H1 (cell line): ENCODE data around the gene VEZT. TPM values are rescaled to one million over a fixed set of nuclear protein-coding genes. Genes with fewer than 3 reads are reported as not detected.

Experiments
- CTCF ChIA-PET: fragments of 300-600 bp; sonication (Branson Sonifier 250); formaldehyde crosslinking; loops from one replicate; lab custom pipeline; 2021; ENCODE audit not compliant: partially characterized antibody; lab: Charles Lee
- POLR2A ChIA-PET: fragments of 300-600 bp; sonication (Branson Sonifier 250); formaldehyde crosslinking; loops from one replicate; lab custom pipeline; 2021; ENCODE audit warnings: inconsistent platforms; ENCODE audit not compliant: partially characterized antibody; lab: Charles Lee
- DNase-seq, 2 experiments: peaks; one replicate each; pipeline versions ENCODE4 v3.0.0 to v3.0.0-alpha.2; 2010 to 2022; ENCODE audit warnings: low spot score in 2 of 2, low read depth in 1 of 2, mixed read lengths in 1 of 2
- FAIRE-seq: peaks from 2 replicates; lab custom pipeline; 2011; peaks lifted over from hg19 to GRCh38; lab: Jason Lieb, UNC
- H2AFZ ChIP-seq: 2 replicates; pipeline ENCODE4 v1.8.1; 2012; ENCODE audit warnings: low read length, inconsistent platforms
- H2AK5ac ChIP-seq: 2 replicates; pipeline ENCODE4 v1.6.1; 2013; ENCODE audit warnings: low read depth, low read length
- H2BK120ac ChIP-seq: replicated peaks from 2 replicates; pipeline ENCODE3; 2013; ENCODE audit warnings: low read depth, low read length, inconsistent platforms
- H2BK12ac ChIP-seq: 2 replicates; pipeline ENCODE4 v1.6.1; 2013; ENCODE audit warnings: low read depth, low read length
- H2BK15ac ChIP-seq: 2 replicates; pipeline ENCODE4 v1.6.1; 2013; ENCODE audit warnings: low read length
- H2BK20ac ChIP-seq: 2 replicates; pipeline ENCODE4 v1.6.1; 2013; ENCODE audit warnings: low read length
- H2BK5ac ChIP-seq: 2 replicates; pipeline ENCODE4 v1.6.1; 2013; ENCODE audit warnings: low read depth, low read length
- H3K14ac ChIP-seq: 2 replicates; pipeline ENCODE4 v1.6.1; 2013; ENCODE audit warnings: inconsistent platforms; ENCODE audit not compliant: insufficient read length
- H3K18ac ChIP-seq: 2 replicates; pipeline ENCODE4 v1.6.1; 2013; ENCODE audit warnings: low read length; ENCODE audit errors: extremely low read depth
- H3K23ac ChIP-seq: 2 replicates; pipeline ENCODE4 v1.6.1; 2013; ENCODE audit warnings: inconsistent platforms; ENCODE audit not compliant: insufficient read length
- H3K23me2 ChIP-seq: 2 replicates; pipeline ENCODE4 v1.6.1; 2013; ENCODE audit warnings: low read depth, low read length
- H3K27ac ChIP-seq: 2 replicates; pipeline ENCODE4 v1.6.1; 2011; ENCODE audit warnings: low read depth, low read length, inconsistent platforms
- H3K27me3 ChIP-seq, 4 experiments: replicated peaks in 1 of 4; 1 replicate in 1 of 4; 2 replicates in 3 of 4; pipeline versions ENCODE4 v1.6.1 to v1.8.1; 2011 to 2013; ENCODE audit warnings: low read length in 3 of 4, mild to moderate bottlenecking in 3 of 4, inconsistent platforms in 2 of 4, mixed read lengths in 2 of 4, moderate library complexity in 1 of 4; ENCODE audit not compliant: control insufficient read depth in 3 of 4, insufficient read depth in 3 of 4; ENCODE audit errors: extremely low read depth in 1 of 4
- H3K36me3 ChIP-seq, 4 experiments: 2 replicates each; pipeline versions ENCODE4 v1.6.1 to v1.8.1; 2011 to 2013; ENCODE audit warnings: mild to moderate bottlenecking in 4 of 4, low read length in 3 of 4, moderate library complexity in 2 of 4, control low read depth in 1 of 4, inconsistent platforms in 1 of 4; ENCODE audit not compliant: insufficient read depth in 4 of 4, control insufficient read depth in 2 of 4
- H3K4ac ChIP-seq: replicated peaks from 2 replicates; pipeline ENCODE3; 2013; ENCODE audit warnings: low read length, low read depth, mixed read lengths, inconsistent platforms; ENCODE audit not compliant: insufficient read length
- H3K4me1 ChIP-seq, 4 experiments: replicated peaks in 1 of 4; 1 replicate in 1 of 4; 2 replicates in 3 of 4; pipeline versions ENCODE4 v1.6.1 to v1.8.1; 2011 to 2013; ENCODE audit warnings: low read length in 3 of 4, inconsistent platforms in 2 of 4, mixed read lengths in 1 of 4; ENCODE audit not compliant: insufficient read depth in 4 of 4, control insufficient read depth in 3 of 4
- H3K4me2 ChIP-seq, 2 experiments: 2 replicates each; pipeline versions ENCODE4 v1.6.1 to v1.8.1; 2011 to 2013; ENCODE audit warnings: low read depth in 2 of 2, low read length in 2 of 2, control low read depth in 1 of 2, inconsistent platforms in 1 of 2, mild to moderate bottlenecking in 1 of 2; ENCODE audit not compliant: insufficient read depth in 1 of 2
- H3K4me3 ChIP-seq, 4 experiments: fragments of 200-600, 300-600 bp in 1 of 4; sonication (generic), shearing (Covaris generic), sonication (Bioruptor Twin) in 1 of 4; 2 replicates each; pipeline versions ENCODE4 v1.5.1 to v1.8.1; 2011 to 2016; ENCODE audit warnings: low read length in 4 of 4, low read depth in 3 of 4, control low read depth in 2 of 4, inconsistent platforms in 2 of 4, mild to moderate bottlenecking in 2 of 4, mixed read lengths in 1 of 4, moderate library complexity in 1 of 4; ENCODE audit not compliant: insufficient read depth in 2 of 4; ENCODE audit errors: extremely low read depth in 1 of 4
- H3K56ac ChIP-seq: replicated peaks from 2 replicates; pipeline ENCODE3; 2013; ENCODE audit warnings: low read depth, mild to moderate bottlenecking, mixed read lengths, low read length, inconsistent platforms; ENCODE audit not compliant: insufficient read length
- H3K79me1 ChIP-seq: 2 replicates; pipeline ENCODE4 v1.6.1; 2013; ENCODE audit warnings: low read depth, low read length, control low read depth
- H3K79me2 ChIP-seq, 2 experiments: 2 replicates each; pipeline versions ENCODE4 v1.6.1 to v1.8.1; 2012 to 2013; ENCODE audit warnings: low read length in 2 of 2, mild to moderate bottlenecking in 2 of 2, inconsistent platforms in 1 of 2; ENCODE audit not compliant: insufficient read depth in 2 of 2, control insufficient read depth in 1 of 2
- H3K9ac ChIP-seq, 4 experiments: replicated peaks in 1 of 4; 1 replicate in 1 of 4; 2 replicates in 3 of 4; pipeline versions ENCODE4 v1.6.1 to v1.8.1; 2011 to 2013; ENCODE audit warnings: low read depth in 3 of 4, low read length in 3 of 4, control low read depth in 2 of 4, mild to moderate bottlenecking in 2 of 4, moderate library complexity in 2 of 4, inconsistent platforms in 1 of 4; ENCODE audit errors: extremely low read depth in 1 of 4
- H3K9me3 ChIP-seq, 2 experiments: 2 replicates each; pipeline versions ENCODE4 v1.6.1 to v1.8.1; 2012 to 2013; ENCODE audit warnings: mild to moderate bottlenecking in 2 of 2, moderate library complexity in 2 of 2, control low read depth in 1 of 2, inconsistent platforms in 1 of 2, low read depth in 1 of 2, low read length in 1 of 2, mixed read lengths in 1 of 2; ENCODE audit not compliant: insufficient read depth in 2 of 2
- H4K20me1 ChIP-seq, 2 experiments: replicated peaks in 1 of 2; 2 replicates each; pipeline versions ENCODE3 to v1.8.1; 2011 to 2013; ENCODE audit warnings: inconsistent platforms in 2 of 2, low read length in 2 of 2, mild to moderate bottlenecking in 1 of 2; ENCODE audit not compliant: insufficient read depth in 2 of 2, control insufficient read depth in 1 of 2
- H4K5ac ChIP-seq: 2 replicates; pipeline ENCODE4 v1.6.1; 2013; ENCODE audit warnings: low read length, low read depth, mixed read lengths, inconsistent platforms; ENCODE audit not compliant: insufficient read length
- H4K8ac ChIP-seq: 2 replicates; pipeline ENCODE4 v1.8.0; 2013; ENCODE audit warnings: mild to moderate bottlenecking, moderate library complexity, low read length, inconsistent platforms; ENCODE audit not compliant: insufficient read depth; ENCODE audit errors: extremely low read depth
- H4K91ac ChIP-seq: replicated peaks from 2 replicates; pipeline ENCODE3; 2013; ENCODE audit warnings: low read length, mixed read lengths, inconsistent platforms; ENCODE audit not compliant: insufficient read length
- WGBS, 2 experiments: shearing (Covaris generic) in 1 of 2; methylation state at CpG; one replicate each; pipeline versions ENCODE4 v1.1.6 to v1.1.7; 2013 to 2015; ENCODE audit warnings: low lambda C conversion rate in 2 of 2, mixed read lengths in 2 of 2, inconsistent platforms in 1 of 2, low coverage in 1 of 2, missing lambda C conversion rate in 1 of 2; ENCODE audit not compliant: insufficient replicate concordance in 2 of 2, insufficient coverage in 1 of 2, insufficient read length in 1 of 2; ENCODE audit errors: extremely low coverage in 1 of 2, missing lambda C conversion rate in 1 of 2; 5-methylcytosine and 5-hydroxymethylcytosine counted together
- polyA plus RNA-seq, 7 experiments: library from polyadenylated mRNA; depleted of rRNA in 3 of 7; stranded (reverse) in 5 of 7; unstranded in 2 of 7; fragments of >200 nt in 5 of 7; fragments of 200-250 nt in 2 of 7; gene quantifications; 1 replicate in 5 of 7; 2 replicates in 1 of 7; 4 replicates in 1 of 7; pipeline versions ENCODE4 v1.2.1 to v1.2.3, GENCODE V29; 2011 to 2013; ENCODE audit warnings: missing spikeins in 2 of 7, mixed read lengths in 2 of 7
- total RNA-seq: library from RNA; stranded (reverse); fragmentation: NEBNext Ultra II Directional; extraction: Animal tissue kit (Norgen Biotek cat#: 25700); gene quantifications from 2 replicates; pipeline ENCODE4 v1.2.1, GENCODE V29; 2021

The VEZT gene
- total and polyA plus RNA-seq, 2 of the 8 experiments (the other 6 are each of a cell fraction or from before 2014, with no cell fraction given): 44.0 to 56.1 TPM

- no peak overlapping the region for H4K5ac ChIP-seq
- FAIRE-seq: no peak
- peaks cover 0 to 22% (median 5%) of the 10 kb centered on the region in 4 experiments; a peak in 3 of 8 replicates for H3K36me3 ChIP-seq
- ChIA-PET POLR2A (no interaction called here), CTCF (no interaction called here)
- H2BK5ac ChIP-seq: no peak overlapping the region
- no peak overlapping the region for H3K27ac ChIP-seq
- H3K56ac ChIP-seq: no peak overlapping the region
- H2BK20ac ChIP-seq: no peak overlapping the region
- H3K23me2 ChIP-seq: no peaks in the 10 kb centered on the region
- no peaks in the 10 kb centered on the region for H4K20me1 ChIP-seq
- H3K14ac ChIP-seq: no peak overlapping the region
- WGBS, 2 experiments: 78% methylated on average over 4 of the region's 4 CpGs; no CpG with 5 or more reads in 1 of the 2 experiments
- no peak overlapping the region for H2AFZ ChIP-seq
- H3K4me2 ChIP-seq: no peak overlapping the region
- no peak overlapping the region for H3K23ac ChIP-seq
- H3K9ac ChIP-seq: no peak overlapping the region
- no peak overlapping the region for H2BK15ac ChIP-seq
- no peaks in the 10 kb centered on the region for H3K27me3 ChIP-seq
- no peak overlapping the region for H3K4ac ChIP-seq
- H3K18ac ChIP-seq: no peak overlapping the region
- no peak overlapping the region for H4K8ac ChIP-seq
- no peak overlapping the region for H2AK5ac ChIP-seq
- H3K79me2 ChIP-seq: peaks cover 0 to 6% of the 10 kb centered on the region in 2 experiments; a peak in 1 of 4 replicates
- H2BK120ac ChIP-seq: no peak overlapping the region
- H3K4me3 ChIP-seq: no peak overlapping the region
- no peak for DNase-seq
- H3K79me1 ChIP-seq: no peaks in the 10 kb centered on the region
- H4K91ac ChIP-seq: no peak overlapping the region
- no peaks in the 10 kb centered on the region for H3K4me1 ChIP-seq
- H2BK12ac ChIP-seq: no peak overlapping the region
- no peaks in the 10 kb centered on the region for H3K9me3 ChIP-seq
Observed at GRCh38 chr12:95169368-95169767, 48.2 kb upstream of the VEZT start.
